C4-2B (cell line): ENCODE measurements around the gene KIF19.

Experiments
- H3K27ac ChIP-seq: fragments of 450-650 bp; 2 replicates; pipeline ENCODE4 v1.5.1; 2017
- ZFX ChIP-seq: fragments of 450-650 bp; IDR thresholded peaks from 2 replicates; pipeline ENCODE4 v1.6.1; 2017
- TF ChIP-seq, protein P1 (sequence below): fragments of 450-650 bp; conservative IDR thresholded peaks from 2 replicates; pipeline ENCODE4 v1.5.1; 2017; ENCODE audit warnings: mild to moderate bottlenecking

KIF19 gene

DNA sequence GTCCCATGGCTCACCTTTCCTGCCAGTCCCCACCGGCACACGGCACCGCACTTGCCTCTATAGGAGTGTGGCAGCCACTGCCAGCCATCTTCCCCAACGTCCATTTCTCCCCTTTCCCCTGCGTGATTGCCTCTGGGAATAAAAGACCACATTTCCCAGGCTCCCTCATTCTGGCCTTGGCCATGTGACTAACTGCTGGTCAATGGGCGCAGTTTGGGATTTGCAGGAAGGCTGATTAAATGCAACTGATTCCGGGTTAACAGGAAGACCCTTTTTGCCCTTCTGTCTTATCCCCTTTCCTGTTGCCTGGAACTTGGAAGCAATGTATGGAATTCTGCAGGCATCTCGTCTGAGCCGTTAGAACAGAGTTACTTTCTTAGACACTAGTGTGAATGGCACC is 32.7 kb downstream of the KIF19 start:
- no peak for TF ChIP-seq ZFX
- TF ChIP-seq, protein P1, sequence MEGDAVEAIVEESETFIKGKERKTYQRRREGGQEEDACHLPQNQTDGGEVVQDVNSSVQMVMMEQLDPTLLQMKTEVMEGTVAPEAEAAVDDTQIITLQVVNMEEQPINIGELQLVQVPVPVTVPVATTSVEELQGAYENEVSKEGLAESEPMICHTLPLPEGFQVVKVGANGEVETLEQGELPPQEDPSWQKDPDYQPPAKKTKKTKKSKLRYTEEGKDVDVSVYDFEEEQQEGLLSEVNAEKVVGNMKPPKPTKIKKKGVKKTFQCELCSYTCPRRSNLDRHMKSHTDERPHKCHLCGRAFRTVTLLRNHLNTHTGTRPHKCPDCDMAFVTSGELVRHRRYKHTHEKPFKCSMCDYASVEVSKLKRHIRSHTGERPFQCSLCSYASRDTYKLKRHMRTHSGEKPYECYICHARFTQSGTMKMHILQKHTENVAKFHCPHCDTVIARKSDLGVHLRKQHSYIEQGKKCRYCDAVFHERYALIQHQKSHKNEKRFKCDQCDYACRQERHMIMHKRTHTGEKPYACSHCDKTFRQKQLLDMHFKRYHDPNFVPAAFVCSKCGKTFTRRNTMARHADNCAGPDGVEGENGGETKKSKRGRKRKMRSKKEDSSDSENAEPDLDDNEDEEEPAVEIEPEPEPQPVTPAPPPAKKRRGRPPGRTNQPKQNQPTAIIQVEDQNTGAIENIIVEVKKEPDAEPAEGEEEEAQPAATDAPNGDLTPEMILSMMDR = no peak
- H3K27ac ChIP-seq = no peak overlapping the region

DNA sequence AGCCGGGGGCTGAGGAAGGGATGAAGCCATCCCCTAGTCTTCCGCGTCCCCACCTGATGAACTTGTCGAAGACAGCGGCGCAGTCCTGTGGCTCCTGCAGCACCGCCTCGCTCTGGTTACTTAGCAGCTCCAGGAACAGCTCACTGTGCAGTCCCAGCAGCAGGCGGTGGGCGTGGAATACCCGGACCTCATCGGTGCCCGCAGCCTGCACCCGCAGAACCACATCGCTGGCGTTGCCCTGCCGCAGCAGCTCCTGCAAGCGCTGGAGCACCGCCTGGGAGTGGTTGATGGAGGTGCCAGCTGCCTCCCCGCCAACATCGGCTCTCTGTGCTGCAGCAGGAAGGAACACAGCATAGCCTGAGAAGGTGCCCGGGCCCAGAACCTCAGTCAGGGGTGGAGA is 33.9 kb downstream of the KIF19 start:
- no peak for TF ChIP-seq ZFX
- TF ChIP-seq, protein P1 = no peak

DNA sequence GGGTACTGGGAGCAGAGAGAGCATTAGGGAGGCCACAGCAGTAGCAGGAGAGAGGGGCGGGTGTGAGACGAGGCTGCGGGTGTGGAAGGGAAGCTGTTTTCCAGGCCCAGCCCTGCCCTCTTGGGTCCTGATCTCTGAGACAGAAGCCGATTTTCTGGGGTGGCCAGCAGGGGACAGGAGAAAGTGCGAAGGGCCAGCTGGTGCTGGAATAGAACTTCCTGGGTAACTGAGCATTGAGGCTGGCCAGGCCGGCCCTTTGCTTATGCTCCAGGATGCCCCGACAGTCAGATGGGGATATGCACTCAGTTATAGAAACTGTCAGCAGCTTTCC is 34.8 kb downstream of the KIF19 start:
- no peak overlapping the region for H3K27ac ChIP-seq
- TF ChIP-seq ZFX = no peak
- TF ChIP-seq, protein P1 = no peak

More for the DNA sequence above, 33.9 kb downstream of the KIF19 start:
- no peak overlapping the region for H3K27ac ChIP-seq

GRCh38 chr17:74361230-74362068 is 35.4 kb downstream of the KIF19 start, which contains the start of gene BTBD17:
Gene BTBD17, minus strand, starts transcription at chr17:74361868. Its CDS starts 49 bp downstream, at chr17:74361819.
- TF ChIP-seq, protein P1 = peak; percentile 91
- TF ChIP-seq ZFX = no peak
- H3K27ac ChIP-seq = no peak within 1 kb of the TSS

GRCh38 chr17:74362069-74362405 is 36.0 kb downstream of the KIF19 start:
- no peak for TF ChIP-seq ZFX
- TF ChIP-seq, protein P1 = no peak
- H3K27ac ChIP-seq = no peak overlapping the region

DNA sequence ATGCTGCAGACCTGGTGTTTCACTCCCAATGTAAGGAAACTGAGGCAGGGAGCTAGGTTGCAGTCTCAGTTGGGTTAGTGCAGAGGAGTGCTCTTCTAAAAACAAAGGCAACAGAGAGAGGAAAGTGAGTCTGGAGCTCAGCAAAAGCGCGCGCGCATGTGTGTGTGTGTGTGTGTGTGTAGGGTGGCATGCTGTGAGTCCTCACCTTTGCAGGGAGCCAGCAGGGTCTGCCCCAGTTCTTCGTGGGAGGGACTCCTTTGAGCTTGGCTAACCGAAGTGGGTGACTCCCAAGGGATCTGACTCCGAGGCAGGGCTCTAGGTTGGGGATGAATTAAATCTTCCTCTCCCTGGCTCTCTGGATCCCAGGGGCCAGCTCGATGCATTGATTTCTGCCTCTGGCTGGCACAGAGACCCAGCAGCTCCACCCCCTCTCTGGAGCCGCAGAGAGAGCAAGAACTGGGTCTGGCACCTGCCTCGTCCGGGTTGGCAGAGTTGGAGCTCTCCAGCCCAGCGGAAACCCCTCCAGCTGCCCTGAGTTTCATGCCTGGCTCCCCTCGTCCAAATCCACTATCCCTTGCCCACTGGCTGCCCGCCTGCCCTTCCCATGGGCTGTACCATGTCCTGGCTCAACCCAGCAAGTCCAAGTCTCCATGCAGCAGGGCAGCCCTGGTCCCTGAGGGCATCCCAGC is 36.9 kb downstream of the KIF19 start:
- TF ChIP-seq ZFX = no peak
- TF ChIP-seq, protein P1 = no peak
- no peak overlapping the region for H3K27ac ChIP-seq

GRCh38 chr17:74367206-74367605 is 41.2 kb downstream of the KIF19 start, which contains the start of gene GPR142:
Gene GPR142, plus strand, starts transcription at chr17:74367506. Its CDS starts 2,035 bp downstream, at chr17:74369541.
- TF ChIP-seq, protein P1 = no peak
- TF ChIP-seq ZFX = no peak
- H3K27ac ChIP-seq = no peak within 1 kb of the TSS
